NOMO-1 (cell line): ENCODE data around the gene TCF12.
"Not testable (repeated sequence)": the region's sequence is repeated elsewhere in the genome, so short reads cannot be mapped to it uniquely, and the experiment has no call there.

Experiments used
- DNase-seq, 2 experiments: peaks; one replicate each; lab custom pipeline; 2025; ENCODE audit not compliant: unreplicated experiment in 2 of 2; lab: John Stamatoyannopoulos, UW

Gene TCF12

DNA sequence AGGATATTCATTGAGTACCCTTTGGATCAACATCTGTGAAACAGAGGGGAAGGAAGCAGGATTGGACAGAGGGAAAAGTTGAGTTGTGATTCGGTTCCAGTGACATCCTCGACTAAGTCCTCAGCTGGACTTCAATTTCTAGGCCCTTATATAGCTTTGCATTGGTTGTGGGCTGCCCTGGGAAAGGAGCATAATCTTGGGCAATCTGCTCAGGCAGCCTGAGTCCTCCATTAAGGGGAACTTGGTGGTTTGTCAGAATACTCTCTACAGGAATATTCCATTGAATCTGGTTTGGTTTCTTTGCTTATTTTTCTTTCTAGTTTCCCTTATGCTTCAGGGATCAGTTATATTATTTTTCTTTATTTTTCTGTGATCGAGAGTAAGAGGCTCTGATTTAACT lies 94.1 kb downstream of the TCF12 start:
- peak; percentile 29 to 31 for DNase-seq

DNA sequence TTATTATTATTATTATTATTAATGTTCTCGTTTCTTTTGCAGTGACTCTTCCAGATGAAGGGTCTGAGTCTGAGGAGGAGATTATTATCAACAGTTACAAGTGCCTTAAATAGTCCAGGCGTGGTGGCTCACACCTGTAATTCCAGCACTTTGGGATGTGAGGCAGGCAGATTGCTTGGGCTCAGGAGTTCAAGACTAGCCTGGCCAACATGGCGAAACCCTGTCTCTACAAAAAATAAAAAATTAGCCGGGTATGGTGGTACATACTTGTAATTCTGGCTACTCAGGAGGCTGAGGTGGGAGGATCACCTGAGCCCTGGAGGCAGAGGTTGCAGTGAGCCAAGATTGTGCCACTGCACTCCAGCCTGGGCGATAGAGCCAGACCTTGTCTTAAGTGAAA lies 96.5 kb downstream of the TCF12 start:
- not testable (repeated sequence) for DNase-seq

GRCh38 chr15:57015360-57015759 lies 96.9 kb downstream of the TCF12 start:
- DNase-seq, result no peak

- no peak for DNase-seq
Measured at GRCh38 chr15:57015897-57016296, 97.5 kb downstream of the TCF12 start.

- peak in 1 of 2 experiments; percentile 19 for DNase-seq
Measured at GRCh38 chr15:57017024-57017423, 98.6 kb downstream of the TCF12 start.

DNA sequence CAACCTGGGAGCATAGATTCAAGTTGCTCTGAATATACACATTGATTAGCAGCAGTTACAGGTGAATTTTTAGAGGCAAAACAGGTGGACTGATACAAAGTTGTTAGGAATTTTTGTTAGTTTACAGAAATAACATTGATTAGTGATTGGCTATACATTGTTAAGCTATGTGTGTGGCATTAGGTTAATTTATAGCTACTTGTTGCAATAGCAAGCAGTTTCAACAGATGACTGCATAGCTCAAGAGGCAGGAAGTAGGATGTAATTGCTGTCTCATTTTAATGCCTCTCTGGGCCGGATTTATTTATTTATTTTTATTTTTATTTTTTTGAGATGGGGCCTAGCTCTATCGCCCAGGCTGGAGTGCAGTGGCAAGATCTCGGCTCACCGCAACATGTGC lies 99.7 kb downstream of the TCF12 start:
- peak in 1 of 2 experiments; percentile 32 for DNase-seq

- DNase-seq, result no peak
Measured at GRCh38 chr15:57019496-57020160, 101.2 kb downstream of the TCF12 start.

- DNase-seq, result peak in 1 of 2 experiments; percentile 28
Measured at GRCh38 chr15:57025264-57025926, 107.0 kb downstream of the TCF12 start.

GRCh38 chr15:57026016-57026592 lies 107.7 kb downstream of the TCF12 start:
- DNase-seq, result no peak

DNA sequence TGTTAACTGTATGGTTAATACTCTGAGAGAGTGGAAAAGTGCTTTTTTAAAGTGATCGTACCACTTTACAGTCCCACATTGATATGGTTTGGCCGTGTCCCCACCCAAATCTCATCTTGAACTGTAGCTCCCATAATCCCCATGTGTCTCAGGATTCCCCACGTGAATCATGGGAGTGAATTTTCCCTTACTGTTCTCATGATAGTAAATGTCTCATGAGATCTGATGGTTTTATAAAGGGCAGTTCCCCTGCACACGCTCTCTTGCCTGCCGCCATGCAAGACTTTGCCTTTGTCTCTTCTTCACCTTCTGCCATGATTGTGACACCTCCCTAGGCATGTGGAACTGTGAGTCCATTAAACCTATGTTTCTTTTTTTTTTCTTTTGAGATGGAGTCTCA lies 109.2 kb downstream of the TCF12 start:
- DNase-seq, result no peak

GRCh38 chr15:57028176-57028575 lies 109.7 kb downstream of the TCF12 start:
- no peak for DNase-seq

DNA sequence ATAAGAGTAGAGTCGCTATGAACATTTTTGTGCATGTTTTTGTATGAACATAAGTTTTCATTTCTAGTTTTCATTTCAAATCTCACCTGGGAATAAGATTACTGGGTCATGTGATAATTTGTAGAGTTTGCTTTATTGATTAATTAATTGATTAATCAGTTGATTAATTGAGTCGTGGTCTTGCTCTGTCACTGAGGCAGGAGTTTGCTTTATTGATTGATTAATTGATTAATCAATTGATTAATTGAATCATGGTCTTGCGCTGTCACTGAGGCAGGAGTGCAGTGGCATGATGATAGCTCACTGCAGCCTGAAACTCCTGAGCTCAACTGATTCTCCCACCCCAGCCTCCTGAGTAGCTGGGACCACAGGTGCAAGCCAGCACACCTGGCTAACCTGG lies 111.6 kb downstream of the TCF12 start:
- DNase-seq, result no peak

GRCh38 chr15:57031082-57031481 lies 112.6 kb downstream of the TCF12 start:
- no peak for DNase-seq

DNA sequence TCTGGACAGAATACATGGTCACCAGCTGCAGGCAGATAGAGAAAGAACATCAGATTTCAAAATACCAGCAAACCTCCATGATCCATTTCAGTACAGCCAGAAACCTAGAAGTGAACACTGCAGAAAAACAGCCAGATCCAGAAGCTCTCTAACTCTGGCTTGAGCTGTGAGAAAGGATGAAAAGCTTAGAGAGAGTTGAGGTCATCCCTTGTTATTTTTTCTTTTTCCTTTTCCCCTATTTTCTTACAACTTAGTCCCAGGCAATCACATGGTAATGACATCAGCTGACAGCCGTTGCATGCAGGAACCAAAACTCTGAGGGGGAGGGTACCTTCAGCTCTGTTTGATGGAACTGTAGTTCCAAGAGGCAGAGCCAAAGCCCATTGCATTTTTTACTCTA lies 113.2 kb downstream of the TCF12 start:
- DNase-seq, result no peak

DNA sequence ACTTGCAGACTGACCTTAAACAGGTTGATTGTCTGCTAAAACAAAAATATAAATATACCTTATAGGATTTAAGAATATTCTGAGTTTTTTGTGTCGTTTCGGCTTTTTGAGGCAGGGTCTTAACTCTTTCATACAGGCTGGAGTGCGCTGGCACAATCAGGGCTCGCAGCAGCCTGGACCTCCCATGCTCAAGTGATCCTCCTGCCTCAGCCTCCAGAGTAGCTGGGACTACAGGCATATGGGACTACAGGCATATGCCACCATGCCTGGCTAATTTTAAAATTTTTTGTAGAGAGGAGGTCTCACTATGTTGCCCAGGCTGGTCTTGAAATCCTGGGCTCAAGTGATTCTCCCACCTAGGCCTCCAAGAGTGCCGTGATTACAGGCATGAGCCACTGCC lies 113.9 kb downstream of the TCF12 start:
- DNase-seq, result no peak

DNA sequence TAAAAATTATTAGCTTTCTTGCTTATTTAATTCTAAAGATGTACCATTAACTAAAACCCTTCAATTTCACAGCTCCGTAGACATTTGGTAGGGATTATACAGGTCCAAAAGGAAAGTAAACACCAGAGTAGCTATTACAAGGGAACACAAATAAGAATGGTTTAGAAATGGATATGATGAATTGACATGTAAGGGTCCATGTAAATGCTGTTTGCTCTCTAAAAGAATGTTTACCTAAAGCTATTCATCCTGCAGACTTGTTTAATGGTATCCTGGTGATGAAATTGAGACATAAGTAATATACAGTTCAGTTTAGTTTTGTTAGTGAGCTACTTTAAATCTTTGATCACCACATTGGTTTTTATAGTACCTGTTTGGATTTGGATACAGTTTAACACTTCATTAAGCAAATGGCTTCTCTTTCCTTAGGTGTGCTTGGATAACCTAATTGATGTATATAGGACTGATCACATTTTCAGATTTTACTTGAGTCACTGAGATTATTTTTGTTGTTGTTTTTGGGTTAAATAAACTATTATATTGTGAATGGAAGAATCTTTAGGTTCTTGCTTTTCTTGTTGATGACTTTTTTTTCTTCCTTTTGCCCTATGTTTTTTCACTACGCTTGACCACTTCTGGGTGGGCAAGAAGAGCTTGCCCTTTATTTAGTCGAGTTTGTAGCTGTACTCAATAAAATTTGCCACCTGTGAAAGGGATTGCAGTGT lies 115.4 kb downstream of the TCF12 start:
- no peak for DNase-seq

DNA sequence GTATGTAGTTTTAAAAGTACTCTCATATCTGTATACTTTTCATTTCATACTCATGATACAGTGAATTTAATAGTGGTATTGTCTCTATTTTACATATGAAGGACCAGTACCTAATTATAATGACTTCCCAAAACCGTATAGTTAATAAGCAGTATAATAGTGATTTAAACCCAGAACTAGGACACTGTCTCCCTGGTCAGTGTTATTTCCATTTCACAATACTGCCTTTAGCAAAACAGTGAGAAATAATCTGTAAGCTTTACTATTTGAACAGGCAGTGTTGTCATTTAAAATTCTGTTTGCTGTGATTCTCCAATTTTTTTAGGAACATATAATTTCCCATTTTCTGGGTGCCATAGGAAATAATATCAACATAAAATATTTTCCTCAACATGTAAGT lies 116.2 kb downstream of the TCF12 start:
- no peak for DNase-seq

GRCh38 chr15:57035664-57036063 lies 117.2 kb downstream of the TCF12 start:
- DNase-seq, result no peak

- peak in 1 of 2 experiments; percentile 31 for DNase-seq
Measured at GRCh38 chr15:57036352-57036751, 117.9 kb downstream of the TCF12 start.

GRCh38 chr15:57037548-57037947 lies 119.1 kb downstream of the TCF12 start:
- DNase-seq, result no peak

DNA sequence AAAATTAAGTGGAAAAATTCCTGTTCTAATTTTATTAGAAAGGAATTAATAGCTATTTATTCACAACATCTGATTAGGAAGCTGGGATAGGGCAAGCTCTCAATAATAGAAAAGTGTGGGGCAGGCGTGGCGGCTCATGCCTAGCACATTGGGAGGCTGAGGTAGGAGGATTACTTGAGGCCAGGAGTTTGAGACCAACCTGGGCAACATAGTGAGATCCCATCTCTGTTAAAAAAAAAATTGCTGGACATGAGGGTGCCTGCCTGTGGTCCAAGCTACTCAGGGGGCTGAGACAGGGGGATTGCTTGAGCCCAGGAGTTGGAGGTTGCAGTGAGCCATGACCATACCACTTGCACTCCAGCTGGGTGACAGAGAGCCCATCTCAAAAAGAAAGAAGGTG lies 119.6 kb downstream of the TCF12 start:
- DNase-seq, result no peak

DNA sequence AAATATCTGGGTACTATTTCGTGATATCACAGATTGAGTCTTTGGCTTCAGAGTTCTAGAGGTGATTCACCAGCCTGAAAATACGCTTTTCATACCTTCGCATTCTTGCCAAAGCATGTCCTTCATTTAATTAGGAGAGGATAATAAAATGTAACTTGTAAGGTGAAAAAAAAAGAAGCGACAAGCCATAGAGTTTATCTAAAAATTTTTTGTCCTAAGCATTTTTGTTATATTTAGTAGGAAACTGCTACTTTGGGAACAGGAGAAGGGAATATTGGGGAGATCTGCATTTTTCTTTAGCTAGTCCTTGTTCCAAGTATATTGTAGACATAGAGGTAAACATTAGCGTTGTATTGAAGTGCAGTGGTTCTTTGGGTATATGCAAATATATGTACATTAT lies 120.1 kb downstream of the TCF12 start:
- no peak for DNase-seq
